Heart left ventricle (tissue), 16 donors: ENCODE measurements around the gene PSMA6. TPM values are rescaled to one million over a fixed set of nuclear protein-coding genes. Genes with fewer than 3 reads are reported as not detected.

Source experiments
- ATAC-seq, 4 donors: fragments of 200-7000 bp; cut with Tn5 transposase; one replicate each; pipeline ENCODE4 v1.9.1; 2020 to 2022; ENCODE audit warnings: moderate library complexity in 4 of 4, mild to moderate bottlenecking in 3 of 4, moderate number of reproducible peaks in 1 of 4
- DNase-seq, 5 donors: peaks; one replicate each; pipeline ENCODE4 v3.0.0-alpha.2; 2020
- H3K27ac ChIP-seq, 12 donors: fragments of 200-600 bp; sonication (generic) in 4 of 12; one replicate each; pipeline versions ENCODE4 v1.5.0 to v1.8.0; 2016 to 2022; ENCODE audit warnings: mild to moderate bottlenecking in 2 of 12
- H3K27me3 ChIP-seq, 9 donors: fragments of 200-600 bp; sonication (generic) in 2 of 9; one replicate each; pipeline versions ENCODE4 v1.5.1 to v1.8.0; 2016 to 2022; ENCODE audit warnings: mild to moderate bottlenecking in 3 of 9
- H3K36me3 ChIP-seq, 9 donors: fragments of 200-600 bp; sonication (generic) in 2 of 9; one replicate each; pipeline versions ENCODE4 v1.5.0 to v1.8.0; 2018 to 2022; ENCODE audit warnings: mild to moderate bottlenecking in 2 of 9
- H3K4me1 ChIP-seq, 12 donors: fragments of 200-600 bp; sonication (generic) in 4 of 12; one replicate each; pipeline versions ENCODE4 v1.5.0 to v1.8.0; 2016 to 2022; ENCODE audit warnings: mild to moderate bottlenecking in 3 of 12
- H3K4me3 ChIP-seq, 12 donors: fragments of 200-600 bp; sonication (generic) in 4 of 12; one replicate each; pipeline versions ENCODE4 v1.5.0 to v1.8.0; 2017 to 2022; ENCODE audit warnings: mild to moderate bottlenecking in 9 of 12, moderate library complexity in 4 of 12
- H3K9me3 ChIP-seq, 12 donors: fragments of 200-600 bp; sonication (generic) in 4 of 12; one replicate each; pipeline versions ENCODE4 v1.5.0 to v1.8.0; 2016 to 2022; ENCODE audit warnings: mild to moderate bottlenecking in 1 of 12
- CTCF ChIP-seq, 12 donors: fragments of 200-600 bp; sonication (generic) in 4 of 12; IDR thresholded peaks; one replicate each; pipeline versions ENCODE4 v1.5.0 to v1.8.0; 2018 to 2022; ENCODE audit warnings: antibody characterized with exemption in 12 of 12, mild to moderate bottlenecking in 5 of 12
- POLR2A ChIP-seq, 2 donors: fragments of 450-650 bp; IDR thresholded peaks; one replicate each; pipeline ENCODE4 v1.6.1; 2017; ENCODE audit warnings: antibody characterized with exemption in 2 of 2, mild to moderate bottlenecking in 2 of 2, moderate library complexity in 2 of 2
- WGBS, 4 donors: extraction: QIAGEN DNeasy Blood & Tissue Kit in 2 of 4; methylation state at CpG; one replicate each; pipeline versions ENCODE4 v1.1.5 to v1.1.7; 2013 to 2018; 5-methylcytosine and 5-hydroxymethylcytosine counted together
- intact Hi-C, 10 donors: fragments of 100-400 bp; cut with DNase I; formaldehyde crosslinking; loops; one replicate each; pipeline versions ENCODE4 v1.11.1 to v1.14.2; 2022
- polyA plus RNA-seq, 2 donors: library from polyadenylated mRNA; stranded (reverse); fragments of 200-250 nt; gene quantifications; one replicate each; pipeline ENCODE4 v1.2.3, GENCODE V29; 2013
- total RNA-seq, 9 donors: library from RNA; depleted of rRNA in 2 of 9; stranded (reverse); fragments of >200 nt in 2 of 9; fragmentation: NEBNext Ultra II Directional in 3 of 9; extraction: Animal tissue kit (Norgen Biotek cat#: 25700) in 3 of 9; gene quantifications; one replicate each; pipeline versions ENCODE4 v1.1.0 to v1.2.4, GENCODE V29; 2016 to 2023
- donor health status: ischemic (EF 13 %, LVEDD 7.1; RV severe dilation, severe dysfunction).
- donor health status: healthy with polysubstance abuse.
- donor health status: DM: no; HTN: yes; CAD: no.
- donor health status: DM: no; HTN: no; CAD: no.
- donor health status: ischemic (EF 25% LVEDD 6.9; RV normal size, moderate dysfunction).
- donor health status: ischemic (EF 25% LVEDD 5.7; RV mildly dilated, moderate dysfunction).
- donor health status: healthy.
- donor health status: DM: yes; HTN: yes; CAD: no.
- donor health status: ischemic (EF 35%, LVEDD 5.7; RV mildly dilated, moderate dysfunction).
- donor health status: nonischemic (EF 11% LVEDD 7.7; RV severe dilation, severe dysfunction).
- donor health status: DM: yes; HTN: yes; CAD: no.
- donor health status: PGD.
- donor health status: ischemic (EF 29% LVEDD 5.4; RV normal size, mild dysfunction).
- donor health status: nonischemic (EF 23%, LVEDD 6.1; RV moderate dilation, normal function).

The PSMA6 gene
- total and polyA plus RNA-seq, 11 donors, result 123 to 293 (median 176) TPM

GRCh38 chr14:35320472-35320871, 28.3 kb downstream of the PSMA6 start:
- H3K4me1 ChIP-seq, result peaks cover 0 to 9% (median 0%) of the 10 kb centered on the region in 12 donors
- WGBS, 4 donors, result 67 to 75% (median 72%) methylated on average over 2 of the region's 2 CpGs
- peak in 1 of 4 donors; percentile 20 for ATAC-seq
- peaks cover 0 to 43% (median 36%) of the 10 kb centered on the region in 9 donors for H3K36me3 ChIP-seq
- H3K27ac ChIP-seq, result no peak overlapping the region
- H3K4me3 ChIP-seq, result no peak overlapping the region
- no peak for DNase-seq
- no peaks in the 10 kb centered on the region for H3K27me3 ChIP-seq
- H3K9me3 ChIP-seq, result no peaks in the 10 kb centered on the region
- TF ChIP-seq POLR2A (IDR thresholded peaks at IDR 0.05) (no peak), CTCF (IDR thresholded peaks at IDR 0.05) (no peak)
- intact Hi-C loops, result no loop called here

- intact Hi-C loops, result loop anchor here in 1 of 10 donors (1.0 kb wide), 1 partner anchor 18 kb away; no protein-coding TSS in a partner anchor
- DNase-seq (no peak), ATAC-seq (no peak)
- H3K4me3 ChIP-seq, result no peak overlapping the region
- H3K27ac ChIP-seq, result no peak overlapping the region
- WGBS, 4 donors, result 84 to 92% (median 88%) methylated on average over 1 of the region's 1 CpG
- no peaks in the 10 kb centered on the region for H3K36me3 ChIP-seq
- H3K27me3 ChIP-seq, result no peaks in the 10 kb centered on the region
- TF ChIP-seq CTCF (IDR thresholded peaks at IDR 0.05) (no peak), POLR2A (IDR thresholded peaks at IDR 0.05) (no peak)
- H3K9me3 ChIP-seq, result no peaks in the 10 kb centered on the region
- H3K4me1 ChIP-seq, result peaks cover 0 to under 1% (median 0%) of the 10 kb centered on the region in 12 donors
Measured at GRCh38 chr14:35326375-35326774, 34.2 kb downstream of the PSMA6 start.

DNA sequence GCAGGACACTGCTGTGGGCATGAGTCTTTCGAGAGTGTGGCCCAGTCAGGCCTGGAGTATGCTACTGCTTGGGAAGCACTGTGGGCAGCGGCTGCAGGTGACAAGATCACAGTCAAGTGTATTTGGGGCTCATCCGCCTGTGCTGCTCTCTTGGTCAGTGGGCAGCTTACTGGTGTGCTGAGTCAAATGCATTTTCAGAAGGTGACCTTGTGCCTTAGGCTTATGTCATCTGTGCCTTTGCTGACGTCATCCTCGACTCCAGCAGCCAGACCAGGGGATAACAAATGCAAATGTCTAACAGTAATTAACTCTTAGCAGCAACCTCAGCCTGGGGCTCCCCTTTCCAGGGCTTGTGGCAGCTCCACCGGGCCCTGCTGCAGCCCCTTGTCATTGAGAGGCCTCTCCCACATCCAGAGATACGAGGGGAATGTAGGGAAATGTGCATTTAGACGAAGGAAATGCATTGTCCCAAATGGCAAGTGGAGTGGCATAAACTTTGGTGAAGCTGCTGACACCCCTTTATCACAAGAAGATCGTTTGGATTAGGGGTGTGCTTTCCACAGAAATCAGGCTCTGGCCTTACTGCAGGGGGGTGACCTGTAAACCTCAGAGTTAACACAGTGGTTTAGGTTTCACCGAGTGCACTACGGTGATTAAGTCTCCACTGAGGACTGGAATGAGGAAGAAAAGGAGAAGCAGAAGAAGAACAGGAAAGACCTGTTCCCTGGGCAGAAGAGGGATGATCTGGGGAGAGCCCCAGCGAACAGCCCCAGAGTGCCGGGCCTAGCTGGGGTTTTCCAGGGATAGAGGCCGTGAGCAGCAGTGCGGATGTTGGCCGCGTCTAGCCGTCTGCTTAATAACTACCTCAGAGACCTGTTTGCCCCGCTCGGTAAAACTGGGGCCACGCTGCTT, 39.7 kb downstream of the PSMA6 start:
- no peak overlapping the region for H3K4me3 ChIP-seq
- peaks cover 5 to 54% (median 31%) of the 10 kb centered on the region in 12 donors for H3K4me1 ChIP-seq
- H3K27me3 ChIP-seq, result no peaks in the 10 kb centered on the region
- H3K27ac ChIP-seq, result peak overlapping the region in 4 of 12 donors; percentile 7 to 88 (median 38)
- intact Hi-C loops, result no loop called here
- H3K36me3 ChIP-seq, result no peaks in the 10 kb centered on the region
- ATAC-seq (peak in 1 of 4 donors; percentile 13), DNase-seq (no peak)
- H3K9me3 ChIP-seq, result no peaks in the 10 kb centered on the region
- TF ChIP-seq CTCF (IDR thresholded peaks at IDR 0.05) (no peak), POLR2A (IDR thresholded peaks at IDR 0.05) (no peak)
- 78 to 82% (median 81%) methylated on average over 19 to 21 of the region's 21 CpGs for WGBS, 4 donors

GRCh38 chr14:35332517-35333263, 40.5 kb downstream of the PSMA6 start:
- H3K36me3 ChIP-seq, result no peaks in the 10 kb centered on the region
- peaks cover 12 to 62% (median 39%) of the 10 kb centered on the region in 12 donors for H3K4me1 ChIP-seq
- 79 to 90% (median 87%) methylated on average over 11 of the region's 11 CpGs for WGBS, 4 donors
- intact Hi-C loops, result no loop called here
- TF ChIP-seq POLR2A (IDR thresholded peaks at IDR 0.05), result no peak
- TF ChIP-seq CTCF (IDR thresholded peaks at IDR 0.05), result no peak
- H3K9me3 ChIP-seq, result no peaks in the 10 kb centered on the region
- ATAC-seq, result no peak
- DNase-seq, result peak in 1 of 5 donors; percentile 46
- no peak overlapping the region for H3K4me3 ChIP-seq
- peak overlapping the region in 6 of 12 donors; percentile 27 to 94 (median 76) for H3K27ac ChIP-seq
- H3K27me3 ChIP-seq, result no peaks in the 10 kb centered on the region
